ENCODE measurements around the gene PRRG1. TPM values are rescaled to one million over a fixed set of nuclear protein-coding genes. Genes with fewer than 3 reads are reported as not detected.

PRRG1 gene
- polyA plus RNA-seq, 1 of the 3 experiments (the other 2 are of a cell fraction), result 3.0 TPM

GRCh38 chrX:37380256-37380655 lies 31.1 kb downstream of the PRRG1 start:
- H3F3A ChIP-seq (replicated peaks; ENCODE audit: insufficient read depth), result no peaks in the 10 kb centered on the region
- no peak overlapping the region for H3K4me2 ChIP-seq
- H3K9me3 ChIP-seq, result no peaks in the 10 kb centered on the region
- H3K27ac ChIP-seq (ENCODE audit: low read depth in 2 of 2, low read length in 1 of 2), result no peak overlapping the region
- H3K27me3 ChIP-seq (ENCODE audit: insufficient read depth), result no peaks in the 10 kb centered on the region
- TF ChIP-seq POLR2AphosphoS5 (IDR thresholded peaks at IDR 0.05; ENCODE audit: low read depth, low read length) (no peak), JUND (IDR thresholded peaks at IDR 0.05) (no peak), GABPA (IDR thresholded peaks at IDR 0.05; ENCODE audit: low read depth) (no peak), TAF1 (IDR thresholded peaks at IDR 0.05; ENCODE audit: borderline replicate concordance, low read depth, low read length) (no peak), TEAD4 (IDR thresholded peaks at IDR 0.05; ENCODE audit: borderline replicate concordance, insufficient read depth) (no peak), NFIC (IDR thresholded peaks at IDR 0.05; ENCODE audit: borderline replicate concordance) (no peak), FOSL2 (IDR thresholded peaks at IDR 0.05; ENCODE audit: borderline replicate concordance, low read depth) (no peak)
- H3K79me2 ChIP-seq (ENCODE audit: insufficient read depth), result peaks cover 4% of the 10 kb centered on the region; the same call in 1 of the 2 replicates
- no peak overlapping the region for H3K9ac ChIP-seq
- H2AFZ ChIP-seq (ENCODE audit: low read depth), result no peak overlapping the region
- no peak for DNase-seq
- ChIA-PET POLR2A (no interaction called here), CTCF (no interaction called here)
- no peaks in the 10 kb centered on the region for H4K20me1 ChIP-seq (ENCODE audit: insufficient read depth)
- H3K4me3 ChIP-seq (ENCODE audit: low read depth in 2 of 2, low read length in 1 of 2), result no peak overlapping the region
- no peaks in the 10 kb centered on the region for H3K9me2 ChIP-seq
- H3K4me1 ChIP-seq (ENCODE audit: control insufficient read depth in 1 of 2, insufficient read depth in 2 of 2, low read depth in 1 of 2, low read length in 1 of 2), result no peaks in the 10 kb centered on the region; a peak in 2 of 4 replicates
- no peaks in the 10 kb centered on the region for H3K36me3 ChIP-seq (replicated peaks in 1 of 2; ENCODE audit: control insufficient read depth in 1 of 2, insufficient read depth in 2 of 2, low read length in 1 of 2)

GRCh38 chrX:37380924-37381323 lies 31.8 kb downstream of the PRRG1 start:
- POLR2A ChIA-PET, result no interaction called here
- no peak overlapping the region for H3K27ac ChIP-seq (ENCODE audit: low read depth in 2 of 2, low read length in 1 of 2)
- 4% methylated on average over 2 of the region's 2 CpGs for WGBS (ENCODE audit: low lambda C conversion rate)
- H3K79me2 ChIP-seq (ENCODE audit: insufficient read depth), result no peaks in the 10 kb centered on the region
- no peaks in the 10 kb centered on the region for H3K9me2 ChIP-seq
- no peaks in the 10 kb centered on the region for H3K27me3 ChIP-seq (ENCODE audit: insufficient read depth)
- no peak for DNase-seq
- no peaks in the 10 kb centered on the region for H4K20me1 ChIP-seq (ENCODE audit: insufficient read depth)
- H3K36me3 ChIP-seq (replicated peaks in 1 of 2; ENCODE audit: control insufficient read depth in 1 of 2, insufficient read depth in 2 of 2, low read length in 1 of 2), result no peaks in the 10 kb centered on the region
- CTCF ChIA-PET, result no interaction called here
- no peaks in the 10 kb centered on the region; a peak in 2 of 4 replicates for H3K4me1 ChIP-seq (ENCODE audit: control insufficient read depth in 1 of 2, insufficient read depth in 2 of 2, low read depth in 1 of 2, low read length in 1 of 2)
- no peaks in the 10 kb centered on the region for H3F3A ChIP-seq (replicated peaks; ENCODE audit: insufficient read depth)
- H3K4me3 ChIP-seq (ENCODE audit: low read depth in 2 of 2, low read length in 1 of 2), result no peak overlapping the region
- no peak overlapping the region; the same call in 1 of the 2 replicates for H3K4me2 ChIP-seq
- no peak overlapping the region for H2AFZ ChIP-seq (ENCODE audit: low read depth)
- H3K9ac ChIP-seq, result no peak overlapping the region
- no peaks in the 10 kb centered on the region for H3K9me3 ChIP-seq
- TF ChIP-seq ELF1 (IDR thresholded peaks at IDR 0.05), result no peak
- TF ChIP-seq NRF1 (IDR thresholded peaks at IDR 0.05; ENCODE audit: low read depth, low read length), result no peak
- no peak for TF ChIP-seq RCOR1 (IDR thresholded peaks at IDR 0.05; ENCODE audit: low read length)
- TF ChIP-seq RAD21 (IDR thresholded peaks at IDR 0.05; ENCODE audit: low read length), result no peak
- no peak for TF ChIP-seq IRF3 (IDR thresholded peaks at IDR 0.05; ENCODE audit: low read depth, low read length)
- TF ChIP-seq EZH2phosphoT487 (IDR thresholded peaks at IDR 0.05; ENCODE audit: borderline replicate concordance, low read depth), result no peak
- no peak for TF ChIP-seq RXRA (IDR thresholded peaks at IDR 0.05; ENCODE audit: borderline replicate concordance, low read depth)
- peak; percentile 40; the same call in 1 of the 2 replicates for TF ChIP-seq FOSL2 (IDR thresholded peaks at IDR 0.05; ENCODE audit: borderline replicate concordance, low read depth)
- no peak for TF ChIP-seq SIN3A (IDR thresholded peaks at IDR 0.05; ENCODE audit: borderline replicate concordance, low read depth, low read length)
- TF ChIP-seq USF2 (IDR thresholded peaks at IDR 0.05; ENCODE audit: borderline replicate concordance, low read depth, low read length), result no peak
- no peak for TF ChIP-seq USF1 (IDR thresholded peaks at IDR 0.05; ENCODE audit: borderline replicate concordance, low read depth)
- TF ChIP-seq RFX5 (IDR thresholded peaks at IDR 0.05; ENCODE audit: low read length), result no peak
- peak; percentile 36; the same call in 1 of the 2 replicates for TF ChIP-seq JUND (IDR thresholded peaks at IDR 0.05)
- no peak for TF ChIP-seq FOXJ3 (CRISPR knock-in tag; IDR thresholded peaks at IDR 0.05)
- TF ChIP-seq TAF1 (IDR thresholded peaks at IDR 0.05; ENCODE audit: borderline replicate concordance, low read depth, low read length), result no peak
- no peak for TF ChIP-seq PBX3 (IDR thresholded peaks at IDR 0.05)
- no peak for TF ChIP-seq MXI1 (IDR thresholded peaks at IDR 0.05; ENCODE audit: low read depth, low read length)
- TF ChIP-seq MAX (IDR thresholded peaks at IDR 0.05; ENCODE audit: low read depth), result no peak
- TF ChIP-seq FOXM1 (IDR thresholded peaks at IDR 0.05; ENCODE audit: low read depth), result no peak
- no peak for TF ChIP-seq CTCF (IDR thresholded peaks at IDR 0.05)
- TF ChIP-seq GABPA (IDR thresholded peaks at IDR 0.05; ENCODE audit: low read depth), result no peak
- peak; percentile 43; the same call in 1 of the 2 replicates for TF ChIP-seq NFIC (IDR thresholded peaks at IDR 0.05; ENCODE audit: borderline replicate concordance)
